SH-SY5Y (cell line): Measurements from ENCODE around the gene FBXW8.

Experiments
- GATA2 ChIP-seq: IDR thresholded peaks from 2 replicates; pipeline ENCODE4 v1.6.1; 2011; ENCODE audit warnings: mild to moderate bottlenecking, low read depth, low read length
- GATA3 ChIP-seq: IDR thresholded peaks from 2 replicates; pipeline ENCODE4 v1.6.1; 2011; ENCODE audit warnings: low read depth, mild to moderate bottlenecking, low read length, moderate library complexity

DNA sequence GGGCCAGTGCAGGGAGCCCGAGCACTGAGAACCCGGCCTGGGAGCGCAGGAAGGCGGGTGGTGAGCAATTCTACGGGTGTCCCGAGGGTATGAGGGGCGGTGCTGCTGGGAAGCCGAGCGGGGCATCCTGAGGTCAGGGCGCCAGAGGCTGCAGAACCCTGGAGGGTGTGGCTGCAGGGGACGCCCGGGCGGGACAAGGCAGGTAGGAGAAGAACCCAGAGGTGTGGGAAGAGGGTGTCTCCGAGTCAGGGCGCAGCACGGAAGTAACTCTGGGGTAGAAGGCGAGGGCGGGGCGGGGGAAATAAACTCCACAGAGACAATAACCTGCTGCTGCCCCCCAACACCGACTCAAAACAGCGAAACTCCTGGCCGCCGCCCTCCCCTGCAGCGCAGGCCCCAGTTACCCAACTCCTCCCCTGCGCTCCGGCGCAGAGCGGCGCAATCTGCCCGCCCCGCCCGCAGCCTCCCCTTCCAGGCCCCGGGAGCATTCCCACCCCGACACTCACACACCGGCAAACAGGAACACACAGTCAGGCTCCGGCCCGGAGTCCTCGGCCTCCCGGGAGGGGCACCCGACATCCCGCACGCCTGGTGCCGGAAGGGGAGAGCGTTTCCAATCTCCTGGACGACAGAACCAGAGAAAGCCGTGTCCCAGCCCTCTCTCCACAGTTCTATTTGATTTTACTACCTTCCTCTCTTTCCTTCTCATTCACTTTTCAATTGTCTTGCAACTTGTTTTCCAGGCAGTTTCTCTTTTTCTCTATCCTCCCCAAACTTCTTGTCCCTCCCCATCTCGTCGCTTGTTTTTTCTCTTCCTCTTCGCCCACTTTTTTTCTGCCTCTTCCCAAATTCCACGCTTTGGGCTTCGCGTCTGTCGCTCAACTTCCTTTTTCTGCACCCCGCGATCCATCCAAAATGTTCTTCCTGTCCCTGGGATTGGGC, 31.9 kb upstream of the FBXW8 start:
- TF ChIP-seq GATA2 (no peak), GATA3 (no peak)
